Glomerular endothelial cell (primary cell): ENCODE data around the gene FNDC11. TPM values are rescaled to one million over a fixed set of nuclear protein-coding genes. Genes with fewer than 3 reads are reported as not detected.

ENCODE experiments used
- DNase-seq: peaks from one replicate; pipeline ENCODE4 v3.0.0-alpha.2; 2011; ENCODE audit warnings: low read depth, low spot score; ENCODE audit errors: extremely low read depth
- total RNA-seq: library from RNA; depleted of rRNA; stranded (reverse); fragments of >200 nt; gene quantifications from 2 replicates; pipeline ENCODE4 v1.2.3, GENCODE V29; 2015

The FNDC11 gene
- total RNA-seq, 1 donor from 2014 or later, result 0.99 TPM

GRCh38 chr20:63539441-63540370 lies 14.3 kb upstream of the FNDC11 start:
- DNase-seq, result no peak

GRCh38 chr20:63540417-63541186 lies 13.4 kb upstream of the FNDC11 start:
- no peak for DNase-seq

GRCh38 chr20:63541371-63541770 lies 12.6 kb upstream of the FNDC11 start:
- no peak for DNase-seq

- DNase-seq, result no peak
These were observed 11.9 kb upstream of the FNDC11 start for GRCh38 chr20:63542031-63542559.

GRCh38 chr20:63542696-63543095 lies 11.3 kb upstream of the FNDC11 start:
- no peak for DNase-seq

GRCh38 chr20:63543131-63543530 lies 10.8 kb upstream of the FNDC11 start:
- no peak for DNase-seq

- DNase-seq, result no peak
These were observed 10.2 kb upstream of the FNDC11 start for GRCh38 chr20:63543733-63544132.

GRCh38 chr20:63544241-63544957 lies 9.6 kb upstream of the FNDC11 start:
- DNase-seq, result no peak

GRCh38 chr20:63544958-63545516 lies 8.9 kb upstream of the FNDC11 start:
- no peak for DNase-seq

GRCh38 chr20:63545814-63546213 lies 8.1 kb upstream of the FNDC11 start:
- no peak for DNase-seq

- no peak for DNase-seq
These were observed 7.6 kb upstream of the FNDC11 start for GRCh38 chr20:63546256-63546955.

- no peak for DNase-seq
These were observed 6.8 kb upstream of the FNDC11 start for GRCh38 chr20:63546956-63547724.

GRCh38 chr20:63547725-63548480 lies 6.1 kb upstream of the FNDC11 start, which contains the start of gene SRMS:
SRMS (minus strand) TSS chr20:63547749; CDS start chr20:63547463, 286 bp downstream.
- no peak for DNase-seq

GRCh38 chr20:63548542-63548941 lies 5.4 kb upstream of the FNDC11 start:
- DNase-seq, result no peak

- DNase-seq, result no peak
These were observed 4.9 kb upstream of the FNDC11 start for GRCh38 chr20:63549019-63549418.

- no peak for DNase-seq
These were observed 4.2 kb upstream of the FNDC11 start for GRCh38 chr20:63549679-63550282.

GRCh38 chr20:63551068-63551467 lies 2.9 kb upstream of the FNDC11 start:
- no peak for DNase-seq
